Muscle of arm (tissue), 12 donors: ENCODE results near the gene DPYSL4. TPM values are rescaled to one million over a fixed set of nuclear protein-coding genes. Genes with fewer than 3 reads are reported as not detected.

Experiments
- DNase-seq: peaks from one replicate; pipeline ENCODE4 v3.0.0-alpha.2; 2013
- polyA plus RNA-seq, 12 donors: library from polyadenylated mRNA; unstranded; fragments of 120-200 nt; gene quantifications; one replicate each; pipeline ENCODE4 v1.2.1, GENCODE V29; 2013; ENCODE audit not compliant: insufficient read length in 12 of 12

DPYSL4 gene
- polyA plus RNA-seq, 12 donors: 1.8 to 5.3 (median 2.8) TPM; not detected in 2

- DNase-seq: no peak
These were observed 6.4 kb downstream of the DPYSL4 start for GRCh38 chr10:132192991-132193665.

- no peak for DNase-seq
These were observed 7.3 kb downstream of the DPYSL4 start for GRCh38 chr10:132193907-132194552.

- no peak for DNase-seq
These were observed 8.0 kb downstream of the DPYSL4 start for GRCh38 chr10:132194726-132195125.

- no peak for DNase-seq
These were observed 8.8 kb downstream of the DPYSL4 start for GRCh38 chr10:132195366-132196075.

- no peak for DNase-seq
These were observed 9.7 kb downstream of the DPYSL4 start for GRCh38 chr10:132196178-132197113.

GRCh38 chr10:132197271-132198067 lies 10.7 kb downstream of the DPYSL4 start:
- no peak for DNase-seq

GRCh38 chr10:132198068-132198370 lies 11.3 kb downstream of the DPYSL4 start:
- no peak for DNase-seq

- DNase-seq: no peak
These were observed 11.8 kb downstream of the DPYSL4 start for GRCh38 chr10:132198381-132199181.

GRCh38 chr10:132199268-132199853 lies 12.6 kb downstream of the DPYSL4 start:
- no peak for DNase-seq

GRCh38 chr10:132199854-132200311 lies 13.1 kb downstream of the DPYSL4 start:
- DNase-seq: no peak

GRCh38 chr10:132200344-132201110 lies 13.8 kb downstream of the DPYSL4 start:
- no peak for DNase-seq

GRCh38 chr10:132201111-132201969 lies 14.6 kb downstream of the DPYSL4 start:
- no peak for DNase-seq

GRCh38 chr10:132202070-132202970 lies 15.6 kb downstream of the DPYSL4 start:
- DNase-seq: no peak

GRCh38 chr10:132203256-132204077 lies 16.7 kb downstream of the DPYSL4 start:
- DNase-seq: no peak

GRCh38 chr10:132204078-132204780 lies 17.5 kb downstream of the DPYSL4 start:
- DNase-seq: no peak
